Body of pancreas (tissue), 4 donors: ENCODE results near the gene PARP16.

Experiments
- CTCF ChIP-seq, 7 experiments: fragments of 450-650 bp in 4 of 7; fragments of 200-600 bp in 3 of 7; sonication (generic) in 3 of 7; IDR thresholded peaks; one replicate each; pipeline ENCODE4 v1.5.1; 2016 to 2019; ENCODE audit warnings: antibody characterized with exemption in 7 of 7
- POLR2A ChIP-seq, 3 donors: fragments of 450-650 bp; IDR thresholded peaks; one replicate each; pipeline ENCODE4 v1.6.1; 2016; ENCODE audit warnings: antibody characterized with exemption in 3 of 3, mild to moderate bottlenecking in 2 of 3

- no peak for TF ChIP-seq POLR2A (IDR thresholded peaks at IDR 0.05)
- TF ChIP-seq CTCF (IDR thresholded peaks at IDR 0.05) = no peak
These were observed 31.9 kb downstream of the PARP16 start for GRCh38 chr15:65254758-65255157.
